ENCODE data around the gene PRPF19.

Gene PRPF19

DNA sequence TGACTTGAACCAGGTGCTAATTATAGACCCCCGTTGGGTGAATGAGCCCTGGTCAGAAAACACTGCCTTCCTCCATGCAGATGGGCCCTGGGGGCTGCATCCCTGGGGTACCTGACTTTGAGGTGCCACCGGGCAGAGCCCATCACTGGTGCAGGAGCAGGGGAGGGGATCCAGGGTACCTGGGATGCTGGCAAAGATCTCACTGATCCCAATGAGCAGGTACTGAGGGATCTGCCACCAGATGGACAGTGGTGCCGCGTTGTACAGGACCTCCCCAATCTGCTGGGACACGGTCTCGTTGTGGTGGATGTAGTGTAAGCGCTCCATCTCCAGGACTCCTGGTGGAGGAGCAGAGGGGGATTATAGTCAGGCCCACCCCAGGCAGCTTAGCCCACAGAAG is 32.9 kb upstream of the PRPF19 start:
- Histone ChIP-seq H3K36me3 (ENCODE audit: control insufficient read depth, insufficient read depth, low read length) (no peaks in the 10 kb centered on the region), H3K27ac (ENCODE audit: insufficient read depth, low read length, poor library complexity, severe bottlenecking) (no peak overlapping the region), H3K9me3 (ENCODE audit: control insufficient read depth, low read length) (no peaks in the 10 kb centered on the region), H3K27me3 (replicated peaks; ENCODE audit: control insufficient read depth, insufficient read depth, low read length, poor library complexity, severe bottlenecking) (peaks cover 3% of the 10 kb centered on the region), H3K4me1 (ENCODE audit: control insufficient read depth, insufficient read depth, low read length, poor library complexity, severe bottlenecking) (no peaks in the 10 kb centered on the region), H3K4me3 (ENCODE audit: insufficient read depth, low read depth, low read length, poor library complexity, severe bottlenecking) (no peak overlapping the region)
- DNase-seq: no peak

DNA sequence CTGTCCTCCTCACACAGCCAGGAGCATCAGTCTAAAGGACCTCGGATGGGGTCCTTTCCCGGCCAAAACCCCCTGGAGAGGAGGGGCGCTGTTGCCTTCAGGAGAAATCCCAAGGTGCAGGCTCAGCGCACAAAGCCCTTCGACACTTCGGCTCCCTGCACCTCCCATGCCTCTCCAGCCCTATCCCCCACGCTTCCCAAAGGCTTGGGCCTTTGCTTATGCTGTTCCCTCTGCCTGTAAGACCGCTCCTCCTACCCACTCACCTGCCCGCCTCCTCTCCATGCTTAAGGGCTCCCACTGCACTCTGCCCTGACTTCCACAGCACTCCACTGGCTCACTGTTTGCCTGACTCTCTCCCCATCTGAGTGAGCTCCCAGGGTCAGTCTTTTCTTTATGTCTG is 32.1 kb upstream of the PRPF19 start:
- no peaks in the 10 kb centered on the region for H3K36me3 ChIP-seq (ENCODE audit: control insufficient read depth, insufficient read depth, low read length)
- H3K4me1 ChIP-seq (ENCODE audit: control insufficient read depth, insufficient read depth, low read length, poor library complexity, severe bottlenecking): no peaks in the 10 kb centered on the region
- H3K27ac ChIP-seq (ENCODE audit: insufficient read depth, low read length, poor library complexity, severe bottlenecking): no peak overlapping the region
- no peaks in the 10 kb centered on the region for H3K9me3 ChIP-seq (ENCODE audit: control insufficient read depth, low read length)
- peaks cover 3% of the 10 kb centered on the region for H3K27me3 ChIP-seq (replicated peaks; ENCODE audit: control insufficient read depth, insufficient read depth, low read length, poor library complexity, severe bottlenecking)
- no peak overlapping the region for H3K4me3 ChIP-seq (ENCODE audit: insufficient read depth, low read depth, low read length, poor library complexity, severe bottlenecking)
- DNase-seq: no peak

DNA sequence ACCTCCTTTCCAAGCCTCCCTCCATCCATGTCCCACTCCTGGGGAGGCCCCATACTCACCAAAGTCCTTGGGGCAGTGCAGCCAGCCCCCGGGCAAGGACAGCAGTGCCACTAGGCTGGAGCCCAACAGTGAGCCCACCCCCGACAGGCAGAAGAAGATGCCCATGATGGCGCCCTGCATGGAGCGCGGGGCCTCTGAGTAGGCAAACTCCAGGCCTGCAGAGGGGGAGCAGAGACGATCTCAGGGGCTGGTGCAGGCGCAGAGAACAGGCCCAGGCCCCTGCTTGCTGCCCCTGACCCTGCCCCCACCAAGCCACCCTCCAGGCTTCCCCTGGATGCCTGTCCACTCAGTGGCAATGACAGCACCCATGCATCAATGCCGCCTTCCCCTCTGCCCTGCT is 31.4 kb upstream of the PRPF19 start:
- DNase-seq: no peak
- Histone ChIP-seq H3K4me1 (ENCODE audit: control insufficient read depth, insufficient read depth, low read length, poor library complexity, severe bottlenecking) (no peaks in the 10 kb centered on the region), H3K27me3 (replicated peaks; ENCODE audit: control insufficient read depth, insufficient read depth, low read length, poor library complexity, severe bottlenecking) (peaks cover 3% of the 10 kb centered on the region), H3K36me3 (ENCODE audit: control insufficient read depth, insufficient read depth, low read length) (no peaks in the 10 kb centered on the region), H3K9me3 (ENCODE audit: control insufficient read depth, low read length) (no peaks in the 10 kb centered on the region), H3K4me3 (ENCODE audit: insufficient read depth, low read depth, low read length, poor library complexity, severe bottlenecking) (no peak overlapping the region), H3K27ac (ENCODE audit: insufficient read depth, low read length, poor library complexity, severe bottlenecking) (no peak overlapping the region)

DNA sequence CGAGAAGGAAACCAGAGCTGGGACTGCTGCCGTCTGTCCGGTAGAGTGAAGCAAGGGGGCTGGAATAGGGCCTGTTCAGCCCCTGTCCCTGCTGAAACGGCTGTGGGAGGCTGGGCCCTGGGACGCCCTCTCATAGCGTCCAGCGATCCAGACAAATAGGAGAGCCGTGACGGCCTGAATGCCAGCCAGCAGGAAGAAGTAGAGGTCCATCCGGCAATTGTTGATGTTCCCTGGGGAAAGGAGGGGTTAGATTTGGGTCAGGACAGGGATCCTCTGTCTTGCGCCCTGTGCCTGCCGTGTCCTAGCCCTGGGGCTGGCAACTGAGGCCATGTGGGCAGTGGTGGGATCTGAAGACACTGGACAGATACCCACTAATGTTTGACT is 30.8 kb upstream of the PRPF19 start:
- Histone ChIP-seq H3K4me3 (ENCODE audit: insufficient read depth, low read depth, low read length, poor library complexity, severe bottlenecking) (no peak overlapping the region), H3K9me3 (ENCODE audit: control insufficient read depth, low read length) (no peaks in the 10 kb centered on the region), H3K4me1 (ENCODE audit: control insufficient read depth, insufficient read depth, low read length, poor library complexity, severe bottlenecking) (no peaks in the 10 kb centered on the region), H3K36me3 (ENCODE audit: control insufficient read depth, insufficient read depth, low read length) (no peaks in the 10 kb centered on the region), H3K27ac (ENCODE audit: insufficient read depth, low read length, poor library complexity, severe bottlenecking) (no peak overlapping the region), H3K27me3 (replicated peaks; ENCODE audit: control insufficient read depth, insufficient read depth, low read length, poor library complexity, severe bottlenecking) (peaks cover 3% of the 10 kb centered on the region)
- no peak for DNase-seq

DNA sequence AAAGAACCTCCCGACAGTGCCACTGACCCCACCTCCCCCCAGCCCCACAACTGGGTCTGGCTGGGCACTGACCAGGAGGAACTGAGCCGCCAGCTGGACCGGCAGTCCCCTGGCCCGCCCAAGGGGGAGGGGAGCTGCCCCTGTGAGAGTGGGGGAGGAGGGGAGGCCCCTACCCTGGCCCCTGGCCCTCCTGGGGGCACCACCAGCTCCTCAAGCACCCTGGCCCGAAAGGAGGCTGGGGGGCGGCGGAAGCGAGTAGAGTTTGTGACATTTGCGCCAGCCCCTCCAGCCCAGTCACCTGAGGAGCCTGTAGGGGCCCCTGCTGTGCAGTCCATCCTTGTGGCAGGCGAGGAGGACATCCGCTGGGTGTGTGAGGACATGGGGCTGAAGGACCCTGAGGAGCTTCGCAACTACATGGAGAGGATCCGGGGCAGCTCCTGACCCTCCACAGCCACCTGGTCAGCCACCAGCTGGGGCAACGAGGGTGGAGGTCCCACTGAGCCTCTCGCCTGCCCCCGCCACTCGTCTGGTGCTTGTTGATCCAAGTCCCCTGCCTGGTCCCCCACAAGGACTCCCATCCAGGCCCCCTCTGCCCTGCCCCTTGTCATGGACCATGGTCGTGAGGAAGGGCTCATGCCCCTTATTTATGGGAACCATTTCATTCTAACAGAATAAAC is 30.2 kb upstream of the PRPF19 start:
- no peak for DNase-seq
- Histone ChIP-seq H3K4me1 (ENCODE audit: control insufficient read depth, insufficient read depth, low read length, poor library complexity, severe bottlenecking) (no peaks in the 10 kb centered on the region), H3K4me3 (ENCODE audit: insufficient read depth, low read depth, low read length, poor library complexity, severe bottlenecking) (no peak overlapping the region), H3K27ac (ENCODE audit: insufficient read depth, low read length, poor library complexity, severe bottlenecking) (no peak overlapping the region), H3K36me3 (ENCODE audit: control insufficient read depth, insufficient read depth, low read length) (no peaks in the 10 kb centered on the region), H3K27me3 (replicated peaks; ENCODE audit: control insufficient read depth, insufficient read depth, low read length, poor library complexity, severe bottlenecking) (peaks cover 3% of the 10 kb centered on the region), H3K9me3 (ENCODE audit: control insufficient read depth, low read length) (no peaks in the 10 kb centered on the region)

DNA sequence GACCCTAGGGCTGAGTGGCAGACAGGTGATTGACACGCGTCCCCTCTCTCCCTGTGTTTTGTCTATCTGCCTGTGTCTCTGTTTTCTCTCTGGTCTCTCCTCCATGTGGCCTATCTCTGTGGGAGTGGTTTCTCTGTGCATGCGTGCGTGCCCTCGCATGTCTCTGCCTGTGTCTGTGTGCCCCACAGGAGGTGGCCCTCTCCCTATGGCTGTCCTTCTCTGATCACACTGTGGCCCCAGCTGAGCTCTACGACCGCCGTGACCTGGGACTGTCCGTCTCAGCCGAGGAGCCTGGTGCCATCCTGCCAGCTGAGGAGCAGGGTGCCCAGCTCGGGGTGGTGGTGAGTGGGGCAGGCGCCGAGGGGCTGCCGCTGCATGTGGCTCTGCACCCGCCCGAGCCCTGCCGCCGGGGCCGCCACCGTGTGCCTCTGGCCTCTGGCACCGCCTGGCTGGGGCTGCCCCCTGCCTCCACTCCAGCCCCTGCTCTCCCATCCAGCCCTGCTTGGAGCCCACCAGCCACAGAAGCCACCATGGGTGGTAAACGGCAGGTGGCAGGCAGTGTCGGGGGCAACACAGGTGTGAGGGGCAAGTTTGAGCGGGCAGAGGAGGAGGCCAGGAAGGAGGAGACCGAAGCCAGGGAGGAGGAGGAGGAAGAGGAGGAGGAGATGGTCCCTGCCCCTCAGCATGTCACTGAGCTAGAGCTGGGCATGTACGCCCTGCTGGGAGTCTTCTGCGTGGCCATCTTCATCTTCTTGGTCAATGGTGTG is 29.5 kb upstream of the PRPF19 start:
- Histone ChIP-seq H3K36me3 (ENCODE audit: control insufficient read depth, insufficient read depth, low read length) (no peaks in the 10 kb centered on the region), H3K27ac (ENCODE audit: insufficient read depth, low read length, poor library complexity, severe bottlenecking) (no peak overlapping the region)

DNA sequence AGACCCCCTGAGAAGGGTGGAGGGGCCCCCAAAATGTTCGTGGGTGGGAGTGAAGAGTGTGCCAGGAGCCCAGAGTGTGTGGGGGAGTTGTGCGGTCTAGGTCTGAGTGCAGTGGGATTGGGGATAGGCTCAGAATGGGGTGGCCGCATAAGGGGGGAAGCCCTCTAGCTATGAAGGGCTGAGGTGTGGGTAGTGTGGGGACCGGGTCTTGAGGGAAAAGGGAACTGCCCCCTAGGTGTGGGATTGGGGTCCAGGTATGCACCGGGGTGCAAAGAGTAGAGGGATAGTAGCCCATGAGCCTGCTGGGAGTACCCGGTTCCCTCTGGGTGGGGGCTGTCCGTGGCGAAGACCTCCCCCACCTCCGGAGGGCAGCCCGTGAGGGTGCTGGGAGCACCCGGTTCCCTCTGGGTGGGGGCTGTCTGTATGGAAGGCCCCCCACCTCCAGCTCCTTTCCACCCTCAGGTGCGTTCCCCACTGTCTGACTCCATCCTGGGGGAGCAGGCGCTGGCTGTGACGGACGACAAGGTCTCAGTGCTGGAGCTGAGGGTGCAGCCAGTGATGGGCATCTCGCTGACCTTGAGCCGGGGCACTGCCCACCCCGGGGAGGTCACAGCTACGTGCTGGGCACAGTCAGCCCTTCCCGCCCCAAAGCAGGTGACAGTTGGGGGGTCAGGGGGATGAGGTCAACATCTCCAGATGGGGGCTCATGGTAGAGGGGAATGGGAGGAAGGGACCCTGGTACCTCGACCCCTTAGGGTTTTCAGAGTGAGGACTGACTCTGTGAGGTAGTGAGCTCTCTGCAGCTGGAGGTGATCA is 28.6 kb upstream of the PRPF19 start:
- Histone ChIP-seq H3K9me3 (ENCODE audit: control insufficient read depth, low read length) (no peaks in the 10 kb centered on the region), H3K36me3 (ENCODE audit: control insufficient read depth, insufficient read depth, low read length) (no peaks in the 10 kb centered on the region), H3K27ac (ENCODE audit: insufficient read depth, low read length, poor library complexity, severe bottlenecking) (no peak overlapping the region), H3K4me3 (ENCODE audit: insufficient read depth, low read depth, low read length, poor library complexity, severe bottlenecking) (no peak overlapping the region), H3K4me1 (ENCODE audit: control insufficient read depth, insufficient read depth, low read length, poor library complexity, severe bottlenecking) (no peaks in the 10 kb centered on the region), H3K27me3 (replicated peaks; ENCODE audit: control insufficient read depth, insufficient read depth, low read length, poor library complexity, severe bottlenecking) (peaks cover 3% of the 10 kb centered on the region)
- no peak for DNase-seq

More for the DNA sequence above, 29.5 kb upstream of the PRPF19 start:
- no peaks in the 10 kb centered on the region for H3K9me3 ChIP-seq (ENCODE audit: control insufficient read depth, low read length)
- no peak overlapping the region for H3K4me3 ChIP-seq (ENCODE audit: insufficient read depth, low read depth, low read length, poor library complexity, severe bottlenecking)
- H3K4me1 ChIP-seq (ENCODE audit: control insufficient read depth, insufficient read depth, low read length, poor library complexity, severe bottlenecking): no peaks in the 10 kb centered on the region
- DNase-seq: no peak
- H3K27me3 ChIP-seq (replicated peaks; ENCODE audit: control insufficient read depth, insufficient read depth, low read length, poor library complexity, severe bottlenecking): peaks cover 3% of the 10 kb centered on the region

DNA sequence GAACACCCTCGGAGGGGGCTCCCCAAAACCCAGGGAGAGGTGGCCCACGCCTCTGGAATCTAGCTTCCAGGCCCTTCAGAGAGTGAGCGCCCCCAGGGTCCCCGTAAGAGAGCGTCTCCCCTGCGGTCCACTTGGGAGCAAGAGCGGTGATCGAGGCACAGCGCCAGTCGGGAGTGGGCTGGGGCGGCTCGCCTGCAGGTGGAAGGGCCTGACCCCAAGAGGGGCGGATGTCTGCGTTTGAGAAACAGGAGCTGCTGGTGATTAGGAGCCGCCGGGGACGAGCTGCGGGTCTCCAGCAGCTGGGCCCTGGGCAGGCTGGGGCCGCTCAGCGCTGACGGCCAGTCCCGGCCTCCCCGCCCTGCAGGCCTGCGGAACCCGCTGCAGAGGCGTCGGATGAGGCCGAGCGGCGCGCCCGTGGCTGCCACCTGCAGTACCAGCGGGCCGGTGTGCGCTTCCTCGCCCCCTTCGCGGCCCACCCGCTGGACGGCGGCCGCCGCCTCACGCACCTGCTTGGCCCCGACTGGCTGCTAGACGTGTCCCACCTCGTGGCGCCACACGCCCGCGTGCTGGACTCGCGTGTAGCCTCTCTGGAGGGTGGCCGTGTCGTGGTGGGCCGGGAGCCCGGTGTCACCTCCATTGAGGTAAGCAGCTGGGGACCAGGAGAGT is 27.9 kb upstream of the PRPF19 start:
- no peak for DNase-seq
- H3K27ac ChIP-seq (ENCODE audit: insufficient read depth, low read length, poor library complexity, severe bottlenecking): no peak overlapping the region
- no peaks in the 10 kb centered on the region for H3K36me3 ChIP-seq (ENCODE audit: control insufficient read depth, insufficient read depth, low read length)
- no peak overlapping the region for H3K4me3 ChIP-seq (ENCODE audit: insufficient read depth, low read depth, low read length, poor library complexity, severe bottlenecking)
- H3K9me3 ChIP-seq (ENCODE audit: control insufficient read depth, low read length): no peaks in the 10 kb centered on the region
- no peaks in the 10 kb centered on the region for H3K4me1 ChIP-seq (ENCODE audit: control insufficient read depth, insufficient read depth, low read length, poor library complexity, severe bottlenecking)
- peaks cover 3% of the 10 kb centered on the region for H3K27me3 ChIP-seq (replicated peaks; ENCODE audit: control insufficient read depth, insufficient read depth, low read length, poor library complexity, severe bottlenecking)

DNA sequence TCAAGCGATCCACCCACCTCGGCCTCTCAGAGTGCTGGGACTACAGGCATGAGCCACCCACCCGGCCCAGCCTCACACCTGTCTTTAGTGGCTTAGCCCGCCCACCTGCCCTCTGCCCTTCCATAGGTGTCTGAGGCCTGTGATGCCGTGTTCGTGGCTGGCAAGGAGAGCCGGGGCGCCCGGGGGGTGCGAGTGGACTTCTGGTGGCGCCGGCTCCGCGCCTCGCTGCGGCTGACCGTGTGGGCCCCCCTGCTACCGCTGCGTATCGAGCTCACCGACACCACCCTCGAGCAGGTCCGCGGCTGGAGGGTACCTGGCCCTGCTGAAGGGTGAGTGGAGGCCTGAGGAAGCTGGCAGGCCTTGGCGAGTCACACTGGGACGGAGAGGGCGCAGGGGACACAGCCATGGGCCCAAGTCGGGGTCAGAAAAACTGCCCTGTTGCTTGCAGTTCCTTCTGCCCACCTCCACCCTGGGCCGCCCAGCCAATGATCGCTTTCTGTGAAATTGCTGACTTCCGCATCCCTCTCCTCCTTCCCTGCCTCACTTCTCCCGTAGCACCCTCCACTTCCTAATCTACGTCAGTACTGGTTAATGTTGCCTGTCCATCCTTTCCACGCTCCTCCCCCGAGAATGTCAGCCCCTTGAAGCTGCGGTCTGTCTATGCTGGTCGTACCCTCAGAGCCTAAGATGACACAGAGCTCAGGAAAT is 27.2 kb upstream of the PRPF19 start:
- H3K4me1 ChIP-seq (ENCODE audit: control insufficient read depth, insufficient read depth, low read length, poor library complexity, severe bottlenecking): no peaks in the 10 kb centered on the region
- DNase-seq: no peak
- H3K4me3 ChIP-seq (ENCODE audit: insufficient read depth, low read depth, low read length, poor library complexity, severe bottlenecking): no peak overlapping the region
- no peak overlapping the region for H3K27ac ChIP-seq (ENCODE audit: insufficient read depth, low read length, poor library complexity, severe bottlenecking)
- H3K36me3 ChIP-seq (ENCODE audit: control insufficient read depth, insufficient read depth, low read length): no peaks in the 10 kb centered on the region
- H3K9me3 ChIP-seq (ENCODE audit: control insufficient read depth, low read length): no peaks in the 10 kb centered on the region
- peaks cover 3% of the 10 kb centered on the region for H3K27me3 ChIP-seq (replicated peaks; ENCODE audit: control insufficient read depth, insufficient read depth, low read length, poor library complexity, severe bottlenecking)

All from effector memory CD4-positive, alpha-beta T cell (primary cell).